Effector memory CD8-positive, alpha-beta T cell (primary cell): ENCODE data around the gene MBTD1.
"Not testable (repeated sequence)": the region's sequence is repeated elsewhere in the genome, so short reads cannot be mapped to it uniquely, and the experiment has no call there.

Experiments
- ATAC-seq: fragments of 150-1000 bp; cut with Tn5 transposase; replicated peaks from 2 replicates; pipeline ENCODE4 v1.10.0; 2021; ENCODE audit warnings: mild to moderate bottlenecking, moderate library complexity
- DNase-seq, 3 experiments: peaks; one replicate each; pipeline ENCODE4 v3.0.0; 2021
- H3K27ac Mint-ChIP-seq, 2 donors: one replicate each; pipeline ENCODE4 v1.8.0; 2022; ENCODE audit warnings: mild to moderate bottlenecking in 2 of 2, mixed read lengths in 2 of 2, moderate library complexity in 2 of 2
- H3K27me3 Mint-ChIP-seq, 2 donors: one replicate each; pipeline ENCODE4 v1.8.0; 2022; ENCODE audit warnings: mixed read lengths in 2 of 2
- H3K36me3 Mint-ChIP-seq: one replicate; pipeline ENCODE4 v1.8.0; 2022; ENCODE audit warnings: mild to moderate bottlenecking, moderate library complexity, mixed read lengths; ENCODE audit not compliant: insufficient read depth
- H3K4me1 Mint-ChIP-seq, 2 donors: one replicate each; pipeline ENCODE4 v1.8.0; 2022; ENCODE audit warnings: low read depth in 2 of 2, mixed read lengths in 2 of 2
- H3K4me3 Mint-ChIP-seq, 2 donors: one replicate each; pipeline ENCODE4 v1.8.0; 2022; ENCODE audit warnings: mild to moderate bottlenecking in 2 of 2, mixed read lengths in 2 of 2, moderate library complexity in 2 of 2
- H3K9me3 Mint-ChIP-seq, 2 donors: one replicate each; pipeline ENCODE4 v1.8.0; 2022; ENCODE audit warnings: mixed read lengths in 2 of 2

MBTD1 gene

DNA sequence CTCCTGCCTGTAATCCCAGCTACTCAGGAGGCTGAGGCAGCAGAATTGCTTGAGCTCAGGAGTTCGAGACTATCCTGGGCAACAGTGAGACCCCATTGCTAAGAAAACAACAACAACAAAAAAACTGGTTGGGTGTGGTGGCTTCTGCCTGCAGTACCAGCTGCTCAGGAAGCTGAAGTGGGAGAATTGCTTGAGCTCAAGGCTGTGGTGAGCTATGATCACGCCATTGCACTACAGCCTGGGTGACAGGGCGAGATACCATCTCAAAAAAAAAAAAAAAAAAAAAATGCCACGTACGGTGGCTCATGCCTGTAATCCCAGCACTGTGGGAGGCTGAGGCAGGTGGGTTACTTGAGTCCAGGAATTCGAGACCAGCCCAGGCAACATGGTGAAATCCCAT is 59.6 kb downstream of the MBTD1 start:
- peak overlapping the region in 1 of 2 donors; percentile 83 for H3K27ac Mint-ChIP-seq
- H3K4me1 Mint-ChIP-seq = peaks cover 0 to 3% of the 10 kb centered on the region in 2 donors
- H3K36me3 Mint-ChIP-seq = peaks cover 58% of the 10 kb centered on the region
- no peaks in the 10 kb centered on the region for H3K9me3 Mint-ChIP-seq
- no peaks in the 10 kb centered on the region for H3K27me3 Mint-ChIP-seq
- ATAC-seq = peak; percentile 86
- DNase-seq = peak in 1 of 3 experiments; percentile 1
- H3K4me3 Mint-ChIP-seq = peak overlapping the region in 1 of 2 donors; percentile 10

DNA sequence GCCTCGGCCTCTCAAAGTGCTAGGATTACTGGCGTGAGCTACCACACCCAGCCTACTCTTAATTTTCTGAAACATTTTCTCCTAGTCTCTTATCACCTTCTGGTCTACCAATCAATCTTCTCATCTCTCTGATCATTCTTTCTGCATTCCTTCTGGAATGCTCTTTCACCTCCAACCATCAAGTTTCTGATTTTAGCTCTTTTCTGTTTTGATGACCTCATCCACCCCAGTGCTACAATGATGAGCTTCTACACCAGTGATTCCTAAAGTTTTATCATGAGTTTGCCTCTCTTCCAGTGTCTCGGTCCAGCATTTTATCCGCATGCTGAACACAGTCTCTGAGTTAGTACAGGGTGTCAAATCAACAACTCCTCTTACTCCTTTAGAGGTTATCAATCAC is 62.1 kb downstream of the MBTD1 start:
- peaks cover 0 to 3% of the 10 kb centered on the region in 2 donors for H3K4me1 Mint-ChIP-seq
- no peaks in the 10 kb centered on the region for H3K27me3 Mint-ChIP-seq
- DNase-seq = no peak
- peaks cover 57% of the 10 kb centered on the region for H3K36me3 Mint-ChIP-seq
- peak overlapping the region; percentile 6 to 39 for H3K27ac Mint-ChIP-seq
- ATAC-seq = no peak
- no peak overlapping the region for H3K4me3 Mint-ChIP-seq
- H3K9me3 Mint-ChIP-seq = no peaks in the 10 kb centered on the region

DNA sequence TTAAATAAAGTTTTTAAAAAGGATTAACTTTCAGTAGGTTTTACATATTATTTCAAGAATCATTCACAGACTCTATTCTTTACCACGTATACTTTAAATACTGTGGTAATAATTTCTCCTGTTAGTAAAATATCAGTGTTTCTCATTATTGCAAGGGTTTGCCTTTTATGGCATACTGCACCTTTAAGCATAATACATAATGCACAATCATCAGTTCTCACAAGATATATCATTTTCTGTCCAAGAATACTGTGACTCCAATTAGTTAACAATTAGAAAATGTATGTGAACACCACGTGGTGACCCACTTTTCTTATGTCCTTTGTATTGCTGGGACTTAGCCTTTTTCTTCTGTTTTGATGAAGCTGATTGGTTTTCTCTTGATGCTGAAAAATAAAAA is 68.0 kb downstream of the MBTD1 start:
- no peak for ATAC-seq
- peaks cover 63% of the 10 kb centered on the region for H3K36me3 Mint-ChIP-seq

DNA sequence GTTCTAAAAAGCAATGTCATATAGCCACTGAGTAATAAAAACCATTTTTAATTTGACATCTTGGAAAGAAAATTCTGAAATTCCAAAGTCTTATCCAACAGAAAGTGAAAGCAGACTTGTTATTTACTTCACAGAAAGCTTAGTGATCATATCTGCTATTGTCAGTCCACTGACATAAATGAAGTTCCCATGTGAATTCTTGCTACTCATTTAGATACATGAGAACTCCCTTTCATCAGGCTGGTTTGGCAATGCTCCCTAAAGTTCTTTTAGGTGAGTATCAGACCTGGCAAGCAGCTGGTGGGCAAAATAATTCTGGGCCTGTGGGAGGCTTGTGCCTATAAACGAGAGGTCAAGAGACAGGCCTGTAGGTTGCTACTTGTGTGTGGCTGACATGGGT is 70.2 kb downstream of the MBTD1 start:
- Mint-ChIP-seq H3K4me3 (no peak overlapping the region), H3K36me3 (peaks cover 67% of the 10 kb centered on the region), H3K4me1 (no peaks in the 10 kb centered on the region), H3K27ac (peak overlapping the region in 1 of 2 donors; percentile 55), H3K27me3 (no peaks in the 10 kb centered on the region), H3K9me3 (no peaks in the 10 kb centered on the region)
- ATAC-seq (no peak), DNase-seq (no peak)

More for the DNA sequence above, 68.0 kb downstream of the MBTD1 start:
- Mint-ChIP-seq H3K27me3 (no peaks in the 10 kb centered on the region), H3K4me3 (no peak overlapping the region), H3K27ac (no peak overlapping the region), H3K4me1 (no peaks in the 10 kb centered on the region), H3K9me3 (no peaks in the 10 kb centered on the region)
- no peak for DNase-seq

DNA sequence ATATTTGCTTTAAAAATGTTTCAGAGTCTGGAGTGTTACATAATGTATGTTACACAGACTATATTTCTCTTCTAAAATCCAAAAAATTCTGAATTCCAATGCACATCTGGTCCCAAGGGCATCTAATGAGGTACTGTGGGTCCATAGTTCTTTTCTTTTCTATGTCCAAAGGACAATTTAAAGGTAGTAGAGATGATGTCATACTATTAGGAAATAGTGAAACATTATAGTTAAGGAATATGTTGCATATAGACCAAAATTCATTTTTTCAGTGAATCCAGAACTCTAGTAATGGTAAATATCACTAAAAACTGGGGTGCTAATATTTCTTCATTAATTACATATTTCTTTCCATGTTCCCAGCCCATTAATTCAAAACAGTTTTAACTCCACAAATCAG is 70.7 kb downstream of the MBTD1 start:
- H3K4me1 Mint-ChIP-seq = no peaks in the 10 kb centered on the region
- H3K27me3 Mint-ChIP-seq = no peaks in the 10 kb centered on the region
- peak overlapping the region in 1 of 2 donors; percentile 55 for H3K27ac Mint-ChIP-seq
- peaks cover 62% of the 10 kb centered on the region for H3K36me3 Mint-ChIP-seq
- no peaks in the 10 kb centered on the region for H3K9me3 Mint-ChIP-seq
- no peak for ATAC-seq
- no peak for DNase-seq
- H3K4me3 Mint-ChIP-seq = no peak overlapping the region

DNA sequence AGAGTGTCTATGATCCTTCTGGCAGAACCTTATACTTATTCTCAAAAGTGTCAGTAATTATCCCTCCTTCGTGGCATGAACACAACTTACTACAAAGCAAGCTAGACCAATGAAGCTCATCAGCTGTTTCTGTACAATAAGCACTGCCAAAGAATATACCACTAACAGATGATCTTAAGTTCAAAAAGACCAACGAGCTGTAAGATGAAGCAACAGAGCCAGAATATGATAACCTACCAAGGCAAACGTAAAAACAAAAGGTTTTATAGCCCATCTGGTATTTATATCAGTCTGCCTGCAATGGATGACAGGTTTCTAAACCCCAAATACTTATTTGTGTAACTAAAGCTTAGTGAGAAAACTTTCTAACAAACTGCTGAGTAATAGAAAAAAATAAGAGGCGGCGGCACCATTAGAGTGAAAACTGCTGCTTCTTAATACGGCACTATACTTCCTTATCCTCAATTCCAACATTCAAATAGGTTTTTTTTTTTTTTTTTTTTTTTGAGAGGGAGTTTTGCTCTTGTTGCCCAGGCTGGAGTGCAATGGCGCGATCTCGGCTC is 71.5 kb downstream of the MBTD1 start:
- H3K27me3 Mint-ChIP-seq = no peaks in the 10 kb centered on the region
- H3K9me3 Mint-ChIP-seq = no peaks in the 10 kb centered on the region
- H3K4me1 Mint-ChIP-seq = no peaks in the 10 kb centered on the region
- ATAC-seq (no peak), DNase-seq (no peak)
- no peak overlapping the region for H3K4me3 Mint-ChIP-seq
- H3K36me3 Mint-ChIP-seq = peaks cover 59% of the 10 kb centered on the region
- no peak overlapping the region for H3K27ac Mint-ChIP-seq

DNA sequence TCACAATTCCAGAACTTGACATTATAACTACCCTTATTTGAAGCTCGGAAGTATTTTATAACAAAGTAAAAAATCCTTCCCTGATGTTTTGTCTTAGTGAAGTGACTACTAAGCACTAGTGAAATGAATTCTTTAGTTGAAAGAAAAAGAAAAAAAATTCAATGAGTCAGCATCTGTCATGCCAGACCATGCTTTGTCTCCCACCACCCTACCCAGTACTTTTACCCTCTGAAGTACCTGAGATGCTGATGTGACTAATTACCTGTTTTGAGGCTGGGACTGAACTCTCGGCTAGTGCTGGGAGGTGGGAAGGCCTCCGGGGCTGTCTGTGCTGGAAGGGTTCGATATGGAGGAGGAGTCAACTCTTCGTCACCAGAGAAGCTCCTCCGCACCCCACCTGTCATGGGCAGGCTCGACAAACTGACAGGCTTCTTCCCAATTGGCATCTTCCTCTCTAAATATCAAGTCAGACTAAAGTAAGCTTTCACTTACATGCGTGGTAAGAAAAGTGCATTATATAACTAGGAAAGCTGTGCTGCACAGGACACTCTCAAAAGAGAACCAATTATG is 74.0 kb downstream of the MBTD1 start:
- Mint-ChIP-seq H3K4me1 (no peaks in the 10 kb centered on the region), H3K9me3 (no peaks in the 10 kb centered on the region), H3K4me3 (no peak overlapping the region), H3K36me3 (peaks cover 57% of the 10 kb centered on the region), H3K27ac (no peak overlapping the region), H3K27me3 (no peaks in the 10 kb centered on the region)
- ATAC-seq (no peak), DNase-seq (no peak)

DNA sequence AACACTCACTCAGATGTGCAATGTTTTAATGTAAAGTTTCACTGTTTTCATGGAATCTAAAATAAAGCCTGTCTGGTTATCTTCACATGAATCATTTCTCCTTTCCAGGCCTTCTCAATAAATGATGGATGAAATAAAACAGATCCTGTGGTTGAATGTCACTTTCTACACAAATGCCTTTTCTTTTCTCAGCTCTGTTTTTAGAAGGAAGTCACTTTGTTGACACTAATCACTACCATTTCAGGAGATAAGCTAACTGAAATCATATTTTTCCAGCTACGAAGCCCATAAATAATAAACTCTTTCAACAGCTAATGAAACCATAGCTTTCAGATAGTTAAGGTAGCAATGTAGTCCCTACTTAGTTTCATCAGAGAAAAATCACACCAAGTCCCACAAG is 75.7 kb downstream of the MBTD1 start:
- Mint-ChIP-seq H3K4me3 (no peak overlapping the region), H3K27me3 (no peaks in the 10 kb centered on the region), H3K9me3 (no peaks in the 10 kb centered on the region), H3K4me1 (no peaks in the 10 kb centered on the region), H3K27ac (no peak overlapping the region), H3K36me3 (peaks cover 52% of the 10 kb centered on the region)
- DNase-seq (no peak), ATAC-seq (no peak)

- ATAC-seq (no peak), DNase-seq (no peak)
- H3K4me3 Mint-ChIP-seq = no peak overlapping the region
- no peaks in the 10 kb centered on the region for H3K4me1 Mint-ChIP-seq
- peaks cover 37% of the 10 kb centered on the region for H3K36me3 Mint-ChIP-seq
- H3K27ac Mint-ChIP-seq = peak overlapping the region in 1 of 2 donors; percentile 35
- no peaks in the 10 kb centered on the region for H3K9me3 Mint-ChIP-seq
- H3K27me3 Mint-ChIP-seq = no peaks in the 10 kb centered on the region
These were observed 79.4 kb downstream of the MBTD1 start for GRCh38 chr17:51180486-51180885.

- H3K36me3 Mint-ChIP-seq = peaks cover 36% of the 10 kb centered on the region
- H3K27me3 Mint-ChIP-seq, H3K9me3 Mint-ChIP-seq, H3K27ac Mint-ChIP-seq, H3K4me3 Mint-ChIP-seq, DNase-seq, H3K4me1 Mint-ChIP-seq, ATAC-seq: not testable (repeated sequence)
These were observed 87.8 kb downstream of the MBTD1 start for GRCh38 chr17:51172030-51172429.

DNA sequence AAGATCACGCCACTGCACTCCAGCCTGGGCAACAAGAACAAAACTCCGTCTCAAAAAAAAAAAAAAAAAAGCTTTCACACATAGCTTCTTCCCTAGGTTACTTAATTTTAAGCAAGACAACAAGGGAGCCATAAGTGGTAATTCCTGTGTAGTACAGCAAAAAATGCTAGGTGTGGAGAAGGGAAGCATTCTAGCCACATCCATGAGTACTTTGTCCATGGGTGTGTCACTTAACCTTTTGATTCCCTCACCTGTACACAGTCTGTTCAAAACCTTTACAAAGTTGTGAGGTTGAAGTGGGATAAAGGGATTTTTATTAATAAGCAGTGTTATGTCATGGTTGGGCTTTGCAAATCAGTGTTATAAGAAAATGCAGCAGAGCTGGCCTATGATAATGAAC is 89.1 kb downstream of the MBTD1 start:
- Mint-ChIP-seq H3K4me3 (no peak overlapping the region), H3K36me3 (peaks cover 42% of the 10 kb centered on the region), H3K4me1 (peaks cover 8 to 10% of the 10 kb centered on the region in 2 donors), H3K27ac (no peak overlapping the region), H3K9me3 (no peaks in the 10 kb centered on the region), H3K27me3 (no peaks in the 10 kb centered on the region)
- DNase-seq (no peak), ATAC-seq (no peak)

DNA sequence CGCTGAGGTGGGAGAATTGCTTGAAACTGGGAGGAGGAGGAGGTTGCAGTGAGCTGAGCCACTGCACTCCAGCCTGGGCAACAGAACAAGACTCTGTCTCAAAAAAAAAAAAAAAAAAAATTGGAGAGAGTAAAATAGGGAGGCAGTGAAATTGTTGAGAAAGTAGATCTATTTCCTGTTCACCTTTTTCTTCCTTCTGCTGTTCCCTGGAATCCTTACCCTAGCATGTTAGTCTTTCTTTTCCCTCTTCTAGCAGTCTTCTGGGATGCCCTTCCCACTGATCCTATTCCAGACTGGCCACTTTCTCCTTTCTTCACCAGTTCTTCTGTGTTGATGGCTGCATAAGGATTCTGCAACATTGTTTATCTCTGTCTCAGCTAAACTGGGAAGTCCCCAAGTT is 90.5 kb downstream of the MBTD1 start:
- peaks cover 13 to 16% of the 10 kb centered on the region in 2 donors for H3K4me1 Mint-ChIP-seq
- H3K27me3 Mint-ChIP-seq = no peaks in the 10 kb centered on the region
- DNase-seq (no peak), ATAC-seq (no peak)
- peaks cover 50% of the 10 kb centered on the region for H3K36me3 Mint-ChIP-seq
- no peaks in the 10 kb centered on the region for H3K9me3 Mint-ChIP-seq
- peak overlapping the region; percentile 3 to 51 for H3K27ac Mint-ChIP-seq
- no peak overlapping the region for H3K4me3 Mint-ChIP-seq

DNA sequence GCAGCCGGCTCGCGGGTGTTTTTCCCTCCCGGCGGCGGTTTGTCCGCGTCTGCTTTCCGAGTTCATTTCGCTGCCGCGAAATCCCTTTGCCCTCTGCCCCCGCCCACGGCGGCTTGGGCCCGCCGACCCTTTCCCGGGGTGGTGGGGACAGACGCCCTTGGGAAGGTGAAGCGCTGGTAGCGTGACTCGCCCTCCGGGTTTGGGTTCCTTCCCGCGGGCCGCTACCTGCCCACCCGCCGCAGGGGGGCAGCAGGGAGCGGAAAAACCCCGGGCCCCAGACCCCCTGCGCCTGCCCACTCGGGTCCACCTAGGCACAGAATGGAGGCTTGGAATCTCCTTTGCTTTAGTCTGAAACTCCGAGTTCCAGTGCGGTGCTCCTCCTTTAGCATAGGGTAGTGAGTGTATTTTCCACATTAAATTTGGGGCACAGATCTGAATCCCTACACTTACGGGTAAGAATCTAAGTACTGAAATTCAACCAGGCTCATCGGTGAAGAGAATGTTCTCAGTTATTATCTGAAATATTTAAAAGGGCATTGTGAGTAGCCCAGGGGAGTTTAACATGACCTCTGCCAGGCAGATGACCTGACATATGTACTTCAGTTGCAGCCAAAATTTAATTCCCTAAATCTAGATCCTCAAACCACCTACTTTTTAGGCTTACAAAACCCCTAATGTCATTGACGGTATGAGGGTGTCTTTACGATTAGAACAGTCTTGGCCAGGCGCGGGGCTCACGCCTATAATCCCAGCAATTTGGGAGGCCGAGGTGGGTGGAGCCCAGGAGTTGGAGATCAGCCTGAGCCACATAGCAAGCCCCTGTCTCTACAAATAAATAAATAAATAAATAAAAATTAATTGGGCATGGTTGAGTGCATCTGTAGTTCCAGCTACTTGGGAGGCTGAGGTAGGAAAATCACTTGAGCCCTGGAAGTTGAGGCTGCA is 92.6 kb downstream of the MBTD1 start:
- H3K36me3 Mint-ChIP-seq = peaks cover 51% of the 10 kb centered on the region
- DNase-seq (peak; percentile 52 to 58 (median 57)), ATAC-seq (peak; percentile 67)
- peak overlapping the region; percentile 64 to 86 for H3K27ac Mint-ChIP-seq
- H3K27me3 Mint-ChIP-seq = no peaks in the 10 kb centered on the region
- H3K4me1 Mint-ChIP-seq = peaks cover 13 to 16% of the 10 kb centered on the region in 2 donors
- no peaks in the 10 kb centered on the region for H3K9me3 Mint-ChIP-seq
- H3K4me3 Mint-ChIP-seq = peak overlapping the region; percentile 84 to 86
